Prostate gland (tissue), 2 donors: ENCODE measurements around the gene ANKRD12. TPM values are rescaled to one million over a fixed set of nuclear protein-coding genes. Genes with fewer than 3 reads are reported as not detected.

Source experiments
- DNase-seq: peaks from one replicate; pipeline ENCODE4 v3.0.0-alpha.2; 2019; ENCODE audit warnings: low spot score
- H3K27ac ChIP-seq, 2 donors: fragments of 200-600 bp; sonication (generic); 2 replicates each; pipeline ENCODE4 v1.5.1; 2017 to 2019
- H3K27me3 ChIP-seq: fragments of 200-600 bp; sonication (generic); replicated peaks from 2 replicates; pipeline ENCODE4 v1.5.1; 2019; ENCODE audit not compliant: insufficient read depth
- H3K36me3 ChIP-seq, 2 donors: fragments of 200-600 bp; sonication (generic); 1 replicate in 1 of 2; 2 replicates in 1 of 2; pipeline versions ENCODE4 v1.5.1 to v1.8.1; 2017 to 2019
- H3K4me1 ChIP-seq: fragments of 200-600 bp; sonication (generic); replicated peaks from 2 replicates; pipeline ENCODE4 v1.5.1; 2019
- H3K4me3 ChIP-seq, 2 donors: fragments of 200-600 bp; sonication (generic); 2 replicates each; pipeline ENCODE4 v1.5.1; 2017 to 2019
- H3K9me3 ChIP-seq: fragments of 200-600 bp; sonication (generic); 2 replicates; pipeline ENCODE4 v1.5.1; 2017
- CTCF ChIP-seq, 4 experiments: fragments of 200-600 bp in 2 of 4; fragments of 450-650 bp in 2 of 4; sonication (generic) in 2 of 4; IDR thresholded peaks; 1 replicate in 3 of 4; 2 replicates in 1 of 4; pipeline ENCODE4 v1.5.1; 2016 to 2019; ENCODE audit warnings: antibody characterized with exemption in 4 of 4, mild to moderate bottlenecking in 2 of 4, moderate library complexity in 2 of 4
- POLR2A ChIP-seq: fragments of 450-650 bp; IDR thresholded peaks from one replicate; pipeline ENCODE4 v1.6.1; 2016; ENCODE audit warnings: antibody characterized with exemption, mild to moderate bottlenecking
- POLR2AphosphoS5 ChIP-seq: sonication (generic); formaldehyde crosslinking; IDR thresholded peaks from one replicate; pipeline ENCODE4 v1.6.1; 2017; ENCODE audit warnings: antibody characterized with exemption
- WGBS: methylation state at CpG from one replicate; pipeline ENCODE4 v1.1.5; 2018; 5-methylcytosine and 5-hydroxymethylcytosine counted together
- intact Hi-C: fragments of 100-400 bp; cut with DNase I; formaldehyde crosslinking; loops from one replicate; pipeline ENCODE4 v1.14.2; 2022
- total RNA-seq, 2 donors: library from RNA; depleted of rRNA; stranded (reverse); fragments of >200 nt; gene quantifications; one replicate each; pipeline ENCODE4 v1.1.0, GENCODE V29; 2016

Gene ANKRD12
- total RNA-seq, 2 donors from 2014 or later, result 38.7 to 50.1 TPM

DNA sequence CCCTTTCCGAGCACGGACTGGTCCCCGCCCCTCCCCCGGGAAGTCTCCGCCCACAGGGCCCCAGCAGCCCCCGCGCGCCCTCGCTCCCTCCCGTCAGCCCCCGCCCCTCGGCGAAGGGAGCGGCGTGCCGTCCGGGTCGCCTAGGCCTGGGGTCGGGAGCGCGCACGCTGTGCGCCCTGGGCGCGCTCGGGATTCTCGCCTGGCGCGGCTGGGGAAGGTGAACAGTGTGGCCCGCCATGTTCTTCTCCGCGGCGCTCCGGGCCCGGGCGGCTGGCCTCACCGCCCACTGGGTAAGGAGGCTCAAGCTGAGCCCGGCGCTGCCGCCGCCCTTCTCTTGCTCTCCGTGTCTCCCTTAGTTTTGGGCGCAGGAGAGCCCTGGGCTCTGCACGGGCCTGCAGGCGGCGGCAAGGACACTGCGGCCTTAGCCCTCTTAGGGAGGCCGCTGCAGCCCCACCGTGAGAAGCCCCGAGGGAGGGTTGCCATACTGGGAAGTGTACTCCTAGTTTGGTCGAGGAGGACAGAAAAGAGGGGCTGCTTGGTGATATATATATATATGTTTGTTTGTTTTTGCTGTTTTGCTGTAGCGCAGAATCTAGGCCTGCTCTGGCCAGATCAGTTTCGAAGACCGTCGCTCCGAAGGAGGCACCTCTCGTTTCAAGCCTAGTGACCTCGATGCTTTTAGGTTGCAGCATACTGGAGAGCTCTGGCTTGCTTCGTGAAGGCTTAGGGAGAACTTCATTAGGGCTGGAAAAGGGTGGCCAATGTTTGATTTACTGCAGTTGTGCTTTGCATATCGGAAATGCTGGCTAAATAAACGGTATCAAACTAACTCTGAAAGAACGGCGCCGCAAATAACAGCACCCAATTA, 33.8 kb upstream of the ANKRD12 start, which contains the start of gene NDUFV2:
TSS of gene NDUFV2 (plus strand) at position 192 of the 868 bp plus-strand sequence. CDS start at position 237, 45 bp downstream.
- Histone ChIP-seq H3K27ac (peak within 1 kb of the TSS; percentile 92 to 95), H3K27me3 (no peaks in the 10 kb centered on the region), H3K4me1 (no peaks in the 10 kb centered on the region), H3K4me3 (peak within 1 kb of the TSS; percentile 54 to 65), H3K9me3 (no peaks in the 10 kb centered on the region), H3K36me3 (no peaks in the 10 kb centered on the region)
- peak; percentile 95 for DNase-seq
- WGBS, result under 1% methylated on average over 40 of the region's 64 CpGs
- intact Hi-C loops, result loop anchor here (1.0 kb wide), 1 partner anchor 35 kb away; no protein-coding TSS in a partner anchor
- TF ChIP-seq POLR2AphosphoS5, result peak; percentile 88
- peak; percentile 96 for TF ChIP-seq POLR2A
- peak in 2 of 4 experiments; percentile 4 to 26 for TF ChIP-seq CTCF (IDR thresholded peaks at IDR 0.05)

GRCh38 chr18:9103376-9103873, 33.2 kb upstream of the ANKRD12 start:
- intact Hi-C loops, result no loop called here
- H3K36me3 ChIP-seq, result no peaks in the 10 kb centered on the region
- H3K4me3 ChIP-seq, result peak overlapping the region; percentile 54 to 65
- peak overlapping the region; percentile 92 to 95 for H3K27ac ChIP-seq
- H3K4me1 ChIP-seq, result no peaks in the 10 kb centered on the region
- WGBS, result 1% methylated on average over 4 of the region's 4 CpGs
- no peaks in the 10 kb centered on the region for H3K27me3 ChIP-seq
- TF ChIP-seq POLR2A (no peak), POLR2AphosphoS5 (peak; percentile 25), CTCF (IDR thresholded peaks at IDR 0.05) (peak in 3 of 4 experiments; percentile 23 to 48 (median 42))
- no peaks in the 10 kb centered on the region for H3K9me3 ChIP-seq
- no peak for DNase-seq

GRCh38 chr18:9104244-9104901, 32.2 kb upstream of the ANKRD12 start:
- Histone ChIP-seq H3K9me3 (no peaks in the 10 kb centered on the region), H3K36me3 (no peaks in the 10 kb centered on the region), H3K27ac (peak overlapping the region; percentile 92 to 95), H3K4me3 (peak overlapping the region; percentile 54 to 65), H3K27me3 (no peaks in the 10 kb centered on the region), H3K4me1 (no peaks in the 10 kb centered on the region)
- WGBS, result 8% methylated on average over 5 of the region's 5 CpGs
- intact Hi-C loops, result no loop called here
- DNase-seq, result no peak
- TF ChIP-seq CTCF (IDR thresholded peaks at IDR 0.05) (no peak), POLR2AphosphoS5 (peak; percentile 20)

- TF ChIP-seq CTCF (IDR thresholded peaks at IDR 0.05) (no peak), POLR2AphosphoS5 (no peak), POLR2A (no peak)
- peak overlapping the region; percentile 92 to 95 for H3K27ac ChIP-seq
- DNase-seq, result no peak
- H3K27me3 ChIP-seq, result no peaks in the 10 kb centered on the region
- peak overlapping the region; percentile 54 to 65 for H3K4me3 ChIP-seq
- H3K36me3 ChIP-seq, result no peaks in the 10 kb centered on the region
- intact Hi-C loops, result no loop called here
- H3K4me1 ChIP-seq, result no peaks in the 10 kb centered on the region
- 33% methylated on average over 3 of the region's 3 CpGs for WGBS
- no peaks in the 10 kb centered on the region for H3K9me3 ChIP-seq
These were observed 31.2 kb upstream of the ANKRD12 start for GRCh38 chr18:9105420-9105819.
